ENCODE results near the gene ALDH7A1. TPM values are rescaled to one million over a fixed set of nuclear protein-coding genes. Genes with fewer than 3 reads are reported as not detected.

The ALDH7A1 gene
- total and polyA plus RNA-seq, 10 of the 15 experiments (the other 5 are each of a cell fraction or from before 2014, with no cell fraction given): 0.18 to 1.0 (median 0.41) TPM; not detected in 1

DNA sequence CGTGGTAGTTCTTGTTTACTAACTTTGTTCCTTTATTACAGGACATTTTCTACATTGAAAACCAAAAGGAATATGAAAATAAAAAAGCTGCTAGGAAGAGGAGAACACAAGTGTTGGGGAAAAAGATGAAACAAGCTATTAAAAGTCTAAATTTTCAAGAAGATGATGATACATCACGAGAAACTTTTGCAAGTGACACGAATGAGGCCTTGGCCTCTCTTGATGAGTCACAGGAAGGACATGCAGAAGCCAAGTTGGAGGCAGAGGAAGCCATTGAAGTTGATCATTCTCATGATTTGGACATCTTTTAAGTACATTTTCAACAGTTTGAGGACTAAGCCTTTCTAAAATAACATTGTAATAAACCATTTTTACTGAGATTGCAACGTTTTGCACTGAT is 29.5 kb upstream of the ALDH7A1 start:
- Histone ChIP-seq H3K27ac (ENCODE audit: control insufficient read depth, insufficient read depth) (no peak overlapping the region), H3K9ac (ENCODE audit: control insufficient read depth, insufficient read depth, low read length) (no peak overlapping the region), H3K4me3 (no peak overlapping the region), H3K36me3 (ENCODE audit: control insufficient read depth in 2 of 2, insufficient read depth in 2 of 2, low read length in 1 of 2) (peaks cover 4 to 7% of the 10 kb centered on the region in 2 experiments; a peak in 3 of 4 replicates), H3K79me2 (ENCODE audit: control insufficient read depth, insufficient read depth, low read length) (no peaks in the 10 kb centered on the region), H4K20me1 (ENCODE audit: control insufficient read depth, insufficient read depth) (no peaks in the 10 kb centered on the region), H3K27me3 (replicated peaks in 1 of 2; ENCODE audit: control insufficient read depth in 2 of 2, insufficient read depth in 2 of 2, low read length in 1 of 2) (no peaks in the 10 kb centered on the region), H3K4me2 (ENCODE audit: control insufficient read depth, insufficient read depth) (no peak overlapping the region), H3K9me3 (replicated peaks; ENCODE audit: control insufficient read depth, insufficient read depth, low read length) (no peaks in the 10 kb centered on the region), H3K4me1 (ENCODE audit: control insufficient read depth, insufficient read depth, low read length) (no peaks in the 10 kb centered on the region), H2AFZ (ENCODE audit: control insufficient read depth, low read depth, low read length) (no peak overlapping the region)
- ChIA-PET RAD21 (ENCODE audit: unreplicated experiment) (no interaction called here), POLR2A (no interaction called here), SMC1A (ENCODE audit: uncharacterized antibody, unreplicated experiment) (interaction anchor here (0.7 kb wide), 1 partner anchor 155 kb away, joined by 3 read pairs; no protein-coding TSS in a partner anchor), CTCF (no interaction called here)
- DNase-seq (ENCODE audit: low read depth, low spot score) (no peak), ATAC-seq (no peak), FAIRE-seq (no peak)
- WGBS (ENCODE audit: insufficient coverage, insufficient replicate concordance, low lambda C conversion rate, missing lambda C conversion rate): 15% methylated on average over 4 of the region's 4 CpGs
- in situ Hi-C loops (cut with MboI): no loop called here
- TF ChIP-seq ETV6 (conservative IDR thresholded peaks at IDR 0.05 in 1 of 2, IDR thresholded peaks at IDR 0.05 in 1 of 2; ENCODE audit: borderline replicate concordance in 1 of 2, low read depth in 1 of 2): no peak
- TF ChIP-seq, protein P1, sequence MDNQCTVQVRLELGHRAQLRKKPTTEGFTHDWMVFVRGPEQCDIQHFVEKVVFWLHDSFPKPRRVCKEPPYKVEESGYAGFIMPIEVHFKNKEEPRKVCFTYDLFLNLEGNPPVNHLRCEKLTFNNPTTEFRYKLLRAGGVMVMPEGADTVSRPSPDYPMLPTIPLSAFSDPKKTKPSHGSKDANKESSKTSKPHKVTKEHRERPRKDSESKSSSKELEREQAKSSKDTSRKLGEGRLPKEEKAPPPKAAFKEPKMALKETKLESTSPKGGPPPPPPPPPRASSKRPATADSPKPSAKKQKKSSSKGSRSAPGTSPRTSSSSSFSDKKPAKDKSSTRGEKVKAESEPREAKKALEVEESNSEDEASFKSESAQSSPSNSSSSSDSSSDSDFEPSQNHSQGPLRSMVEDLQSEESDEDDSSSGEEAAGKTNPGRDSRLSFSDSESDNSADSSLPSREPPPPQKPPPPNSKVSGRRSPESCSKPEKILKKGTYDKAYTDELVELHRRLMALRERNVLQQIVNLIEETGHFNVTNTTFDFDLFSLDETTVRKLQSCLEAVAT (IDR thresholded peaks at IDR 0.05): no peak
- no peak for TF ChIP-seq YY1 (IDR thresholded peaks at IDR 0.05; ENCODE audit: low read depth, low read length)
- TF ChIP-seq HDAC6 (IDR thresholded peaks at IDR 0.05; ENCODE audit: unreplicated experiment): no peak
- no peak for TF ChIP-seq JUNB (IDR thresholded peaks at IDR 0.05)
- TF ChIP-seq PAX5 (IDR thresholded peaks at IDR 0.05; ENCODE audit: borderline replicate concordance, low read depth, low read length): no peak
- TF ChIP-seq HDAC2 (IDR thresholded peaks at IDR 0.05): no peak
- BruUV-seq (replicated peaks): no TSS peak
- intact Hi-C loops (cut with micrococcal nuclease; ENCODE audit: unreplicated experiment): no loop called here

DNA sequence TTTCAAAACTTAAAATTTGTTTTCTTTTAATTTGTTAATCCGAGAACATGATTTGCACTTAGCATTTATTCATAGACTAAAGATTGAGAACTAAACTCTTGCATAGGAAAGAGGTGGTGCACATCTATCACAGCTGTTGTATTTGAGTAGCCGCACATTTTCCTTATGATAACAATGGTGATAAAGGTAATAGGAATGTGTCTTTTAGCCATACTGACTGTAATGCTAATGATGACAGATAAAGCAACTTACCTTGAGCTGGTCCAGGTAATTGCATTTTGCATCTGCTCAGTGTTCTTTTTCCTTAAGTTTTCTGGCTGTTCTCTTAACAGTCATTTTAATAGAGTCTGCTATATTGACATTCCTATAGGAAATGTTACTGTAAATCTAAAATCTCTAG is 24.8 kb upstream of the ALDH7A1 start:
- no peaks in the 10 kb centered on the region for H3K27me3 ChIP-seq (replicated peaks in 1 of 2; ENCODE audit: control insufficient read depth in 2 of 2, insufficient read depth in 2 of 2, low read length in 1 of 2)
- POLR2A ChIA-PET: no interaction called here
- no peak overlapping the region for H3K4me2 ChIP-seq (ENCODE audit: control insufficient read depth, insufficient read depth)
- peaks cover 7% of the 10 kb centered on the region for H3K4me1 ChIP-seq (ENCODE audit: control insufficient read depth, insufficient read depth, low read length)
- no peak overlapping the region for H3K27ac ChIP-seq (ENCODE audit: control insufficient read depth, insufficient read depth)
- H2AFZ ChIP-seq (ENCODE audit: control insufficient read depth, low read depth, low read length): no peak overlapping the region
- in situ Hi-C loops (cut with MboI) (no loop called here), intact Hi-C loops (cut with micrococcal nuclease; ENCODE audit: unreplicated experiment) (loop anchor here (5.0 kb wide), 1 partner anchor 77 kb away; no protein-coding TSS in a partner anchor)
- SMC1A ChIA-PET (ENCODE audit: uncharacterized antibody, unreplicated experiment): no interaction called here
- WGBS (ENCODE audit: insufficient coverage, insufficient replicate concordance, low lambda C conversion rate, missing lambda C conversion rate): 94% methylated on average over 2 of the region's 2 CpGs
- FAIRE-seq: no peak
- ATAC-seq: no peak
- no peaks in the 10 kb centered on the region for H3K9me3 ChIP-seq (replicated peaks; ENCODE audit: control insufficient read depth, insufficient read depth, low read length)
- no peak overlapping the region for H3K4me3 ChIP-seq
- H3K36me3 ChIP-seq (ENCODE audit: control insufficient read depth in 2 of 2, insufficient read depth in 2 of 2, low read length in 1 of 2): peaks cover 5 to 17% of the 10 kb centered on the region in 2 experiments; a peak in 3 of 4 replicates
- DNase-seq (ENCODE audit: low read depth, low spot score): no peak
- peaks cover 8% of the 10 kb centered on the region for H3K79me2 ChIP-seq (ENCODE audit: control insufficient read depth, insufficient read depth, low read length)
- CTCF ChIA-PET: no interaction called here
- H4K20me1 ChIP-seq (ENCODE audit: control insufficient read depth, insufficient read depth): no peaks in the 10 kb centered on the region
- no peak overlapping the region for H3K9ac ChIP-seq (ENCODE audit: control insufficient read depth, insufficient read depth, low read length)
- RAD21 ChIA-PET (ENCODE audit: unreplicated experiment): no interaction called here
- BruUV-seq (replicated peaks): no TSS peak
- TF ChIP-seq, protein P2, sequence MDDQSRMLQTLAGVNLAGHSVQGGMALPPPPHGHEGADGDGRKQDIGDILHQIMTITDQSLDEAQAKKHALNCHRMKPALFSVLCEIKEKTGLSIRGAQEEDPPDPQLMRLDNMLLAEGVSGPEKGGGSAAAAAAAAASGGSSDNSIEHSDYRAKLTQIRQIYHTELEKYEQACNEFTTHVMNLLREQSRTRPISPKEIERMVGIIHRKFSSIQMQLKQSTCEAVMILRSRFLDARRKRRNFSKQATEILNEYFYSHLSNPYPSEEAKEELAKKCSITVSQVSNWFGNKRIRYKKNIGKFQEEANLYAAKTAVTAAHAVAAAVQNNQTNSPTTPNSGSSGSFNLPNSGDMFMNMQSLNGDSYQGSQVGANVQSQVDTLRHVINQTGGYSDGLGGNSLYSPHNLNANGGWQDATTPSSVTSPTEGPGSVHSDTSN (IDR thresholded peaks at IDR 0.05; ENCODE audit: insufficient replicate concordance, low read depth, low read length): no peak
- TF ChIP-seq ZSCAN29 (IDR thresholded peaks at IDR 0.05) (no peak), ZNF217 (IDR thresholded peaks at IDR 0.05) (no peak), CHD2 (IDR thresholded peaks at IDR 0.05; ENCODE audit: borderline replicate concordance, low read depth, low read length) (no peak), TARDBP (IDR thresholded peaks at IDR 0.05; ENCODE audit: borderline replicate concordance) (no peak)
- TF ChIP-seq, protein P3, sequence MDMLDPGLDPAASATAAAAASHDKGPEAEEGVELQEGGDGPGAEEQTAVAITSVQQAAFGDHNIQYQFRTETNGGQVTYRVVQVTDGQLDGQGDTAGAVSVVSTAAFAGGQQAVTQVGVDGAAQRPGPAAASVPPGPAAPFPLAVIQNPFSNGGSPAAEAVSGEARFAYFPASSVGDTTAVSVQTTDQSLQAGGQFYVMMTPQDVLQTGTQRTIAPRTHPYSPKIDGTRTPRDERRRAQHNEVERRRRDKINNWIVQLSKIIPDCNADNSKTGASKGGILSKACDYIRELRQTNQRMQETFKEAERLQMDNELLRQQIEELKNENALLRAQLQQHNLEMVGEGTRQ (IDR thresholded peaks at IDR 0.05; ENCODE audit: borderline replicate concordance, low read depth, low read length): no peak
- TF ChIP-seq, protein P4, sequence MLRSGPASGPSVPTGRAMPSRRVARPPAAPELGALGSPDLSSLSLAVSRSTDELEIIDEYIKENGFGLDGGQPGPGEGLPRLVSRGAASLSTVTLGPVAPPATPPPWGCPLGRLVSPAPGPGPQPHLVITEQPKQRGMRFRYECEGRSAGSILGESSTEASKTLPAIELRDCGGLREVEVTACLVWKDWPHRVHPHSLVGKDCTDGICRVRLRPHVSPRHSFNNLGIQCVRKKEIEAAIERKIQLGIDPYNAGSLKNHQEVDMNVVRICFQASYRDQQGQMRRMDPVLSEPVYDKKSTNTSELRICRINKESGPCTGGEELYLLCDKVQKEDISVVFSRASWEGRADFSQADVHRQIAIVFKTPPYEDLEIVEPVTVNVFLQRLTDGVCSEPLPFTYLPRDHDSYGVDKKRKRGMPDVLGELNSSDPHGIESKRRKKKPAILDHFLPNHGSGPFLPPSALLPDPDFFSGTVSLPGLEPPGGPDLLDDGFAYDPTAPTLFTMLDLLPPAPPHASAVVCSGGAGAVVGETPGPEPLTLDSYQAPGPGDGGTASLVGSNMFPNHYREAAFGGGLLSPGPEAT (IDR thresholded peaks at IDR 0.05; ENCODE audit: low read depth): no peak
